Esophagus mucosa (tissue), 1 donor: ENCODE measurements around the gene MEGF11. TPM values are rescaled to one million over a fixed set of nuclear protein-coding genes. Genes with fewer than 3 reads are reported as not detected.

ENCODE experiments used
- ATAC-seq: fragments of 200-7000 bp; cut with Tn5 transposase; one replicate; pipeline ENCODE4 v1.9.1; 2020
- total RNA-seq: library from RNA; stranded (reverse); gene quantifications from one replicate; pipeline ENCODE4 v1.2.4, GENCODE V29; 2023
- donor health status: DM: yes; HTN: yes; CAD: no.

The MEGF11 gene
- total RNA-seq, 1 donor from 2014 or later: not detected

- ATAC-seq: peak; percentile 13
These were observed 289.6 kb downstream of the MEGF11 start for GRCh38 chr15:65963911-65964482.

DNA sequence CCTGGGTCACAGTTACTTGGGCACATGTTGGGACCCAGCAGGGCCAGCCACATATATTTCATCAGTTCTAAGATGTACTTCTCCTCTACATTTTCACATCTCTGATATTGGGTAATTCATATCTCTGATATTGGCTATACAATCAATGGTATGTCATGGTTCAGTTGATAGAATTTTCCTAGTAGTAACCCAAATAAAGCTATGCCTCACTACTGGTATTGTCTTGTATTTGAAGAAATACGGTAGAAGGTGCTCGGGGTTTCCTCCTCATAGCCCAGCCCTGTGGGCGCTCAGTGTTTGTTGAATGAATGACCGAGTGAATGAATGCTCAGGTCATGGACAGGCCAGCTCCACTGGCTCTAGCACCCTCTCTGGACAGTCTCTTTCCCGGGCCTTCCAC, 290.2 kb downstream of the MEGF11 start:
- ATAC-seq: peak; percentile 35

GRCh38 chr15:65962187-65962586, 291.4 kb downstream of the MEGF11 start:
- ATAC-seq: no peak

DNA sequence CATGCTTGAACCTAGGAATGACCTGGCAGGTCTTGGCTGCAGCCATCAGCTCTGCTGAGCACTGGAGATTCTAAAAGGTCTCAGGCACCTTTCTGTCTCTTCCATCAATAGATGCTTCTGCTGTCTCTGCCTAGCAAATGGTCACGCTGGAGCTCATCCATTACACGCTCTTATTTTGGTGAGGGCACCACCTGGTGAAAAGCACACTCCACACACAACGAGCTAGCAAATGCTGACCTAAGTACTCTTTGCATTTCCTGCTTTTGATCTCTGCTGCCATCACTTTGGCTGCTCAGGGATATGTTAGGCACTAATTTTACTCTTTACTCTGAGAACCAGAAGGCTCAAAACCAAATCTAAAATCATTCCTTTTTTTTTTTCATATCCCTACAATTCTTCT, 293.0 kb downstream of the MEGF11 start:
- ATAC-seq: no peak

DNA sequence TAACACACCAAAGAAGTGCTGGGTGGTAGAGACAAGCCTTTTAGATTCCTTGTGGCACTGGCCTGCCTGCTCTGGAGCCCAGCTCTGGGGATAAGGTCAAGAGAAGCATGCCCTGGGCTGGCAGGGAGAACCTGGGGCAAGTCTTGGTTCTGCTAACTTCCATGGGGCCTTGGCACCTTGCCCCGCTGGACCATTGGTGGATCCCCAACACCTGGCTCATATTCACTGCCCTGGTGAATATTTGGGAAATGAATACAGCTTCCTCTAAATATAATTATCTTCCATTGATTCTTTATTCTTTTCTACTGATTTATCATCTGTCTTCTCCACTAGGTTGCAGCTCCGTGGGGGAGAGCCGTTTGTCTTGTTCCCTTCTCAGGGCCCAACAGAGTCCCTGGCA, 294.7 kb downstream of the MEGF11 start:
- no peak for ATAC-seq

- no peak for ATAC-seq
These were observed 296.1 kb downstream of the MEGF11 start for GRCh38 chr15:65957451-65957850.

GRCh38 chr15:65956899-65957298, 296.7 kb downstream of the MEGF11 start:
- ATAC-seq: no peak

DNA sequence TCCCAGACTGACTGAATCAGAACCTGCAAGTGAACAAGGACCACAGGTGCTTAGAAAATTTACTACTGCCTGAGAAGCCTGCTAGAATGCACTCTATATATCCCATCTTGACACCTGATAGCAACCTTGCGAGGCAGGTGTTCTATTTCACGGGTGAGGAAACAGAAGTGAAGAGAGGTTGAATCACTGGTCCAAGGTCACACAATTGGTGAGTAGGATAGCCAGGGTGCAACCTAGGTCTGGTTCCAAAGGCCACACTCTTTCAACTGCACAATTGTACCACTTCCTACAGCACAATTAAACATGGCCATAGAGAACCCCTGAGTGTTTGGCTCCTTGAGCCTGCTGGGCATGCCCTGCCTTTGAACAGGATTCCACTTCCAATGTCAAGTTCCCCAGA, 297.2 kb downstream of the MEGF11 start:
- no peak for ATAC-seq

- ATAC-seq: peak; percentile 32
These were observed 299.2 kb downstream of the MEGF11 start for GRCh38 chr15:65954289-65954741.

DNA sequence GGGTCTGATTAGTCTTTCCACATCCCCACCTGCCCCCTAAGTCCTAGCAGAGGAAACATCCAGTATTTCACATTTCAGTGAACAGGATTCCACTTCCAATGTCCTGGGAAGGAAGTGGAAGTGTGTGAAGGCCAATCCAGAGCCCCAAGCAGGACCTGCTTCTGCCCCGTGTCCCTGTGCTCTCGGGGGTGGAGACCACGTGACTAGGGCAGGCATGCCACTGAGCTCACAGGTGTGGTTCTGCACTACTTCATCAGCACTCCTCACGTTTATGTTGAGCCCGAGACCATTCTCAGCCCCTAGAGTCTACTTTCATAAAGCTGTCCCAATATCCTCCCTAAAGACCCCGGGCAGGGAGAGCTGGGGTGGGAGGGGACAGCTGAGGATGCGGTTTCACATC, 299.9 kb downstream of the MEGF11 start:
- no peak for ATAC-seq

DNA sequence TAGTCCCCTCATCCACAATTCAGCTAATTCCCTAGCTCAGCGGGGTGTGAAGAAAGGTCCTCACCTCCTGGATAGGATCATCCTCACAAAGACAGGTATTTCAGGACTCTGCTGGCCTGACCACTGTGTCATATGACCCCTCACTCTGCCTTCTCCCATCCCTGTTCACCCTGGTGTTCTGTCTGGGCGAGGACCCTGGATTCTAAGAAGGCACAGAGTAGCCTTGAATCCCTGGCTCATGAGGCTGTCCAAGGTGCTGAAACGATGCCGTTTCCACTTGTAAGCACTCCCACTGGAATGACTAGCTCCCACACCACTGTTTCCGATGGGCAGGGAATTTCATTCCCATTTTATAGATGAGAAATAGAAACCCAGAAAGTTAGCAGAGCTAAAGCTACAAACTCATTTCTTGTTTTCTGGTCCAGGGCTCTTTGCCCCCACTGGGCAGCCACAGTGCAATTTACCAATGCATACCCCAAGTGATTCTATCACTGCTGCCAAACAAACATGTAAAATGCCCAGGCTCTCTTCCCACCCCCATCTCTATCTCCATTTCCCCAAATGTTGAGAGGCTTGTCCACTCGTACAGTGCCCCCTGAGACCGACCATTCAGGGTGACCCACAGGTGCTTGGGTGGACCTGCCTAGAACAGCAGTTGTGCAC, 301.0 kb downstream of the MEGF11 start:
- peak; percentile 23 for ATAC-seq

GRCh38 chr15:65951007-65951406, 302.5 kb downstream of the MEGF11 start:
- ATAC-seq: no peak

DNA sequence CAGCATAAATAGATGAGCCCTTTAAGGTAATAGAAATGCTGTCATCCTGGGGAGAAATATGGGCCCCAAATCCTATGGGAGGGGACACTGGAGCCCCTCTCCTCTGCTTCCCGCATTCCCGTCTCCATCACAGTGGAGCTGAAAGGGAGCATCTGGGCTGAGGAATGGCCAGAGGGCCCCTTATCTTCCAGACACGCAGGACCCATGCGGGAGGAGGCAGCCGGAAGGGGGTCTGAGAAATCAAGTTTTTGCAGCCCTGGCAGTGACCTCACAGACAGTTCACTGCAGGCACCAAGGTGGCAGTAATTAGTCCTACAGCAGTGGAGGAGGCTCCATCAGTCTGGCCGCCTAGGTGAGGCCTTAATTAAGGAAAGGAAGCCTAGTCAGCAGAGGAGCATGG, 304.1 kb downstream of the MEGF11 start:
- ATAC-seq: no peak

DNA sequence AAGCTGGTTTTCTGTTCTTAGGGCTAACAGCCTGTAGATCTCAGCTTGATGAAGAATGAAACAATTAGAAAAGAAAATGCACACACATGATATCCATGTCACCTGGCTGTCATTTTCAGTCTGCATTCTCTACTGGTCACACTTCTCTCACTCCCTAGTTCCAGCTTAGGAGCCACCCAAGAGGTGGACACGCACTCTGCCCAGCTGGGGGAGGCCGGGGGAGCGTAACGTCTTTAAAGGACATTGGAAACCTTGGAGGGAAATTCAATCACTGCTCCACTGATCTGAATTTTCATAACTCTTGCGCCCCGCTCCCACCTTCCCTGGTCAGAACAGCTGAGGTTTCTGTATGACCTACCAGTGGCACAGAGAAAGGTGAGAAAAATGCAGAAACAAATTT, 304.5 kb downstream of the MEGF11 start:
- no peak for ATAC-seq

DNA sequence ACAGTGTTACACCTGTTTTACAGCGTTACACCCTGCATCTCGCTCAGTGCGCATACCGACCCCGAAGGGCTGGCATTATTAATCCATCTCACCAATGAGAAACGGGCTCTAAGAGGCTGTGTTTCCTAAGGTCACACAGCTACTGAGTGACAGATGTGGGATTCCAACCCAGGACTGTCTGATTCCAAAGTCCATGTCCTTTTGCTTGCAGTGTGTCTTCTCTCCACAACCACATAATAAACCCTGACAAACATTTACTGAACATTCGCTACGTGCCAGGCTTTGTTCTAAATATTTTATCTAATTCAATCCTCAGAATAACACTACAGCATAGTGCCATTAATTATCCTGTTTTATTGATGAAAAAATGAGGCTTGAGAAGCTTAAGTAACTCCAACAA, 305.2 kb downstream of the MEGF11 start:
- ATAC-seq: no peak

- ATAC-seq: no peak
These were observed 306.5 kb downstream of the MEGF11 start for GRCh38 chr15:65947041-65947440.

- no peak for ATAC-seq
These were observed 307.9 kb downstream of the MEGF11 start for GRCh38 chr15:65945616-65946015.

- ATAC-seq: no peak
These were observed 309.1 kb downstream of the MEGF11 start for GRCh38 chr15:65944404-65944803.

DNA sequence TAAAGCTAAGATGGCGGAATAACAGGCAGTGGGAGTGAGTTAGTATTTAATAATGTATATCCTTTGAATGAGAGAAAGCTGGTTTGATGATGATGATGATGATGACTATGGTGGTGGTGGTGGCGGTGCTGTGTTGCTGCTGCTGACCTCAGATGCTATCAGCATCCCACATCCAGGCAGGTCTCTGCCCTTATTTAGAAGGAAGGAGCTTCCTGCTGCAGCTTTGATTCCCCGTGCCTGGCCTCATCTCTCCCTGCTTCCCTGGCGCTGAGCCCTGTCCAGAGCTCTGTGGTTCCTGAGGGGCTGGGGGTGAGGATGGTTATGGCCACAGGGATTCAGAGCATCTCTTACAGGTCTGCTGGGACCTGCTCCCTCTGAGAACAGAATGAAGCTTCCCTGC, 311.1 kb downstream of the MEGF11 start:
- no peak for ATAC-seq

GRCh38 chr15:65940618-65940909, 313.0 kb downstream of the MEGF11 start:
- ATAC-seq: no peak

DNA sequence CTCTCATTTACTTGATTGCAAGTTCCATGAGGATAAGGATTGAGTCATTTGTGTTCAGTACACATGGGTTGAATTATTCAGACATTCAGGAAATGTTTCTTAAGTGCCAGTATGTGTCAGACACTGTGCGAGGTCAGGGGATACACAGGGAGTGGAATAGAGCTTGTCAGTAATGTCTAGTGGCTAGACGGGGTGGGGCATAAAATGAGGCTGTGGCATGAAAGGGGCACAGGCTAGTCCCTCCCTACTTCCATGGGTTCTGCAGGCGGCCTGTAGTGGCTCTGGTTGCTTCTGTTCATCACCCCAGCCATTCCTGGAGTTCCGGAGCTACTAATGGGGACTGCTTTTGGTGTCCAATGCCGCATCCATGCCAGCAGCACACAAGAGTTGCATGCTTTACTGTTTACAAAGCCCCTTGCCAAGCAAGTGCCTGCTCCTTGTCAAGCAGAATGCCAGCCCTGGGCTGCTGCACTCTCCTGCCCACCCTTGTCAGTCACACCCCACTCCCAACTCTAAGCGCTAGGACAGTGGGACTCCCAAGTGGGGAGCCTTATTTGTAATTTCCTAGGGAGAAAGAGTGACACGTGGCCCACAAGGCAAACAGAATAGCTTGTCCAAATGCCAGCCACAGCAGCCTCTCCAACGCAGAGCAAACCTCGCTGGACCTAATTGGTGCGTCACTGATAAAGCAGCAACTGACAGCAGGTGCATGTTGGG, 313.5 kb downstream of the MEGF11 start:
- ATAC-seq: peak; percentile 72

DNA sequence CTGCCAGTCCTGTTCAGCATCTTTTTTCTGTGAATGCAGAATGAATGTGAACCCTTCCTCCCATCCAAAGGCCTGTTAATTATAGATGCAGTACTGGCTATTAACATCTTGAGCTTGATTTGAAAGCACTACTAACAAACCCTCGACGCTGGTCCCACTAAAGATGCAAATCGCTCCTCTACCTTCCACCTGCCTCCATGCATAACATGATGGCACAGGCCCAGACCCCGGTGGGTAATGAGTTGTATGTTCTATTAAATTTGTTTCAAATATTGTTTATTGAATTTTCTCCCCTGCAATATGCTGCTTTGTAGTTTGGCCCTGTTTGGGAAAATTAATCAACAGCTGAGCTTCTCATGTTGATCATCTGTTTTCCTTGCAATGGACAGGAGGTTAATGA, 314.9 kb downstream of the MEGF11 start:
- ATAC-seq: no peak

- no peak for ATAC-seq
These were observed 316.1 kb downstream of the MEGF11 start for GRCh38 chr15:65937476-65937875.

- ATAC-seq: no peak
These were observed 316.5 kb downstream of the MEGF11 start for GRCh38 chr15:65937054-65937453.
